GM12878 (cell line): Measurements from ENCODE around the gene RMND5A. TPM values are rescaled to one million over a fixed set of nuclear protein-coding genes. Genes with fewer than 3 reads are reported as not detected.

Source experiments
- DPF2 ChIP-seq: fragments of 450-650 bp; IDR thresholded peaks from 2 replicates; pipeline ENCODE4 v1.6.1; 2017; ENCODE audit warnings: mild to moderate bottlenecking
- EED ChIP-seq: sonication (generic); IDR thresholded peaks from 2 replicates; pipeline ENCODE4 v1.6.1; 2016; ENCODE audit warnings: antibody characterized with exemption, low read depth
- IKZF1 ChIP-seq: fragments of 450-650 bp; conservative IDR thresholded peaks from 2 replicates; pipeline ENCODE4 v1.6.1; 2017; ENCODE audit warnings: antibody characterized with exemption, mild to moderate bottlenecking
- MEF2B ChIP-seq: fragments of 450-650 bp; IDR thresholded peaks from 2 replicates; pipeline ENCODE4 v1.6.1; 2018; ENCODE audit warnings: mild to moderate bottlenecking, moderate library complexity; ENCODE audit not compliant: partially characterized antibody, poor library complexity, severe bottlenecking
- MTA2 ChIP-seq: fragments of 450-650 bp; IDR thresholded peaks from 2 replicates; pipeline ENCODE4 v1.6.1; 2016; ENCODE audit warnings: low read depth, mild to moderate bottlenecking, moderate library complexity
- NBN ChIP-seq: fragments of 450-650 bp; IDR thresholded peaks from 2 replicates; pipeline ENCODE4 v1.6.1; 2016
- NFYA ChIP-seq: IDR thresholded peaks from 2 replicates; pipeline ENCODE4 v1.6.1; 2011; ENCODE audit warnings: low read depth, mild to moderate bottlenecking, low read length, improper control_type of control experiment, borderline replicate concordance
- NR2C2 ChIP-seq: IDR thresholded peaks from 2 replicates; pipeline ENCODE4 v1.6.1; 2011; ENCODE audit warnings: borderline replicate concordance, low read depth; ENCODE audit not compliant: control insufficient read depth, insufficient read length
- SPI1 ChIP-seq: IDR thresholded peaks from 2 replicates; pipeline ENCODE4 v1.6.1; 2011; ENCODE audit warnings: low read depth, mild to moderate bottlenecking, low read length, moderate library complexity, borderline replicate concordance; ENCODE audit not compliant: insufficient read depth
- SRF ChIP-seq, 2 experiments: IDR thresholded peaks; 2 replicates each; pipeline ENCODE4 v1.6.1; 2011; ENCODE audit warnings: low read depth in 2 of 2, low read length in 2 of 2, mild to moderate bottlenecking in 1 of 2, moderate library complexity in 1 of 2
- TCF12 ChIP-seq: IDR thresholded peaks from 2 replicates; pipeline ENCODE4 v1.6.1; 2011; ENCODE audit warnings: low read depth, mild to moderate bottlenecking, low read length
- YBX1 ChIP-seq: fragments of 450-650 bp; IDR thresholded peaks from 2 replicates; pipeline ENCODE4 v1.6.1; 2016; ENCODE audit warnings: antibody characterized with exemption
- YY1 ChIP-seq: IDR thresholded peaks from 2 replicates; pipeline ENCODE4 v1.6.1; 2011; ENCODE audit warnings: low read depth, mild to moderate bottlenecking, low read length
- ZNF24 ChIP-seq: fragments of 450-650 bp; IDR thresholded peaks from 2 replicates; pipeline ENCODE4 v1.6.1; 2017; ENCODE audit warnings: antibody characterized with exemption, mild to moderate bottlenecking
- polyA plus RNA-seq, 11 experiments: library from polyadenylated mRNA; depleted of rRNA in 4 of 11; unstranded in 6 of 11; stranded (reverse) in 5 of 11; fragments of >200 nt; fragmentation: Nextera tagmentation in 4 of 11; fragmentation: Illumina TruSeq in 1 of 11; extraction: Ambion mirVana in 4 of 11; extraction: Trizol in 1 of 11; gene quantifications; 1 replicate in 1 of 11; 2 replicates in 10 of 11; pipeline versions ENCODE4 v1.2.1 to v1.2.3, GENCODE V29; 2011 to 2016; ENCODE audit warnings: inconsistent platforms in 2 of 11, missing spikeins in 2 of 11, low read depth in 1 of 11
- total RNA-seq, 4 experiments: library from RNA; depleted of rRNA in 3 of 4; stranded (reverse); fragments of >200 nt in 3 of 4; fragmentation: Illumina TruSeq in 1 of 4; extraction: Trizol in 1 of 4; gene quantifications; 2 replicates each; pipeline versions ENCODE4 v1.2.1 to v1.2.3, GENCODE V29; 2013 to 2021
- TF ChIP-seq, protein P1 (sequence below): fragments of 450-650 bp; IDR thresholded peaks from 2 replicates; pipeline ENCODE4 v1.6.1; 2016; ENCODE audit warnings: mild to moderate bottlenecking
- TF ChIP-seq, protein P2 (sequence below): fragments of 450-650 bp; IDR thresholded peaks from 2 replicates; pipeline ENCODE4 v1.6.1; 2014; ENCODE audit warnings: mild to moderate bottlenecking
- TF ChIP-seq, protein P3 (sequence below): fragments of 450-650 bp; IDR thresholded peaks from 2 replicates; pipeline ENCODE4 v1.6.1; 2018; ENCODE audit warnings: borderline replicate concordance, mild to moderate bottlenecking; ENCODE audit not compliant: partially characterized antibody
- TF ChIP-seq, protein P4 (sequence below): fragments of 450-650 bp; IDR thresholded peaks from 2 replicates; pipeline ENCODE4 v1.6.1; 2017; ENCODE audit warnings: mild to moderate bottlenecking, low read depth, inconsistent platforms; ENCODE audit not compliant: poor library complexity, severe bottlenecking
- TF ChIP-seq, protein P5 (sequence below): fragments of 450-650 bp; IDR thresholded peaks from 2 replicates; pipeline ENCODE4 v1.6.1; 2017; ENCODE audit warnings: mild to moderate bottlenecking, moderate library complexity

Gene RMND5A
- total and polyA plus RNA-seq, 10 of the 15 experiments (the other 5 are each of a cell fraction or from before 2014, with no cell fraction given): 8.3 to 33.6 (median 23.2) TPM

DNA sequence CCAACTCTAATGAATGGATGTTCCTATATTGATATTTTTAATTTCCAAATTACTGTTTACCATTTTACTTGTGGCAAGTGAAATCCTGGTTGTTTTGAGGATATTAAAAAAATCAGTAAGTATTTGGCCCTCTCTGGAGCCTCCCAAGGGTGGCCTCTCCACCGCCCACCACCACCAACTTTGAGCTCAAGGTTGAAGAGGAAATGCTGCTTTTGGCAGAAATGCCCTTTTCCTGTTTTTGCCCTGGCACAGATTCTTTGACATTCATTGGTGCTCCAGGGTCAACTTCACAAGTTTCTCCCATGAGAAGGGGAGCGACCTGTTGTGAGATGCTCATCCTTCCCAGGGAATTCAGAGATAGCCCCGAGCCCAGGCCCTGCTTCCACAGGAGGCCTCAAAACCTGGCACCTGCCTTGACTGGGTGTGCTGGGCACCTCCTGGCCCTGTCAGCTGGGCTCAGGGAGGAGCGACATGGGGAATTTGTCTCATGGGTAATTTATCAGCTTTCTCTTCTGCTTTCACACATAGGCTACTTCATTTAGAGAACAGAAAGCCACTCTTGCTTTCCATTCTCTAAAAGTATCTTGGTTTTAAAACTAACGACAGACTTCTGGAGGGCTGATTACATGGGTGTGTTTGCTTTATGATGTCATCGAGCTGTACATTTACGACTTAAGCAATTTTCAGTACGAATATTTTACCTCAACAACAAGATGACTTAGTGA, 63.7 kb downstream of the RMND5A start (continued):
- TF ChIP-seq, protein P1, sequence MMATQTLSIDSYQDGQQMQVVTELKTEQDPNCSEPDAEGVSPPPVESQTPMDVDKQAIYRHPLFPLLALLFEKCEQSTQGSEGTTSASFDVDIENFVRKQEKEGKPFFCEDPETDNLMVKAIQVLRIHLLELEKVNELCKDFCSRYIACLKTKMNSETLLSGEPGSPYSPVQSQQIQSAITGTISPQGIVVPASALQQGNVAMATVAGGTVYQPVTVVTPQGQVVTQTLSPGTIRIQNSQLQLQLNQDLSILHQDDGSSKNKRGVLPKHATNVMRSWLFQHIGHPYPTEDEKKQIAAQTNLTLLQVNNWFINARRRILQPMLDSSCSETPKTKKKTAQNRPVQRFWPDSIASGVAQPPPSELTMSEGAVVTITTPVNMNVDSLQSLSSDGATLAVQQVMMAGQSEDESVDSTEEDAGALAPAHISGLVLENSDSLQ: peak; percentile 77; the same call in 1 of the 2 replicates
- TF ChIP-seq MTA2 (peak; percentile 83), SRF (IDR thresholded peaks at IDR 0.05; ENCODE audit: low read depth in 2 of 2, low read length in 2 of 2) (no peak), ZNF24 (0 out of 2 replicates have a peak, but pooled peaks have one; percentile 21), TCF12 (0 out of 2 replicates have a peak, but pooled peaks have one; percentile 38), EED (no peak), SPI1 (peak; percentile 67; the same call in 1 of the 2 replicates), NBN (peak; percentile 71), NR2C2 (no peak), DPF2 (peak; percentile 61; the same call in 1 of the 2 replicates), YBX1 (no peak), MEF2B (peak; percentile 57), IKZF1 (peak; percentile 51; the same call in 1 of the 2 replicates), NFYA (no peak), YY1 (no peak)
- TF ChIP-seq, protein P2, sequence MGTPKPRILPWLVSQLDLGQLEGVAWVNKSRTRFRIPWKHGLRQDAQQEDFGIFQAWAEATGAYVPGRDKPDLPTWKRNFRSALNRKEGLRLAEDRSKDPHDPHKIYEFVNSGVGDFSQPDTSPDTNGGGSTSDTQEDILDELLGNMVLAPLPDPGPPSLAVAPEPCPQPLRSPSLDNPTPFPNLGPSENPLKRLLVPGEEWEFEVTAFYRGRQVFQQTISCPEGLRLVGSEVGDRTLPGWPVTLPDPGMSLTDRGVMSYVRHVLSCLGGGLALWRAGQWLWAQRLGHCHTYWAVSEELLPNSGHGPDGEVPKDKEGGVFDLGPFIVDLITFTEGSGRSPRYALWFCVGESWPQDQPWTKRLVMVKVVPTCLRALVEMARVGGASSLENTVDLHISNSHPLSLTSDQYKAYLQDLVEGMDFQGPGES: no peak
- TF ChIP-seq, protein P3, sequence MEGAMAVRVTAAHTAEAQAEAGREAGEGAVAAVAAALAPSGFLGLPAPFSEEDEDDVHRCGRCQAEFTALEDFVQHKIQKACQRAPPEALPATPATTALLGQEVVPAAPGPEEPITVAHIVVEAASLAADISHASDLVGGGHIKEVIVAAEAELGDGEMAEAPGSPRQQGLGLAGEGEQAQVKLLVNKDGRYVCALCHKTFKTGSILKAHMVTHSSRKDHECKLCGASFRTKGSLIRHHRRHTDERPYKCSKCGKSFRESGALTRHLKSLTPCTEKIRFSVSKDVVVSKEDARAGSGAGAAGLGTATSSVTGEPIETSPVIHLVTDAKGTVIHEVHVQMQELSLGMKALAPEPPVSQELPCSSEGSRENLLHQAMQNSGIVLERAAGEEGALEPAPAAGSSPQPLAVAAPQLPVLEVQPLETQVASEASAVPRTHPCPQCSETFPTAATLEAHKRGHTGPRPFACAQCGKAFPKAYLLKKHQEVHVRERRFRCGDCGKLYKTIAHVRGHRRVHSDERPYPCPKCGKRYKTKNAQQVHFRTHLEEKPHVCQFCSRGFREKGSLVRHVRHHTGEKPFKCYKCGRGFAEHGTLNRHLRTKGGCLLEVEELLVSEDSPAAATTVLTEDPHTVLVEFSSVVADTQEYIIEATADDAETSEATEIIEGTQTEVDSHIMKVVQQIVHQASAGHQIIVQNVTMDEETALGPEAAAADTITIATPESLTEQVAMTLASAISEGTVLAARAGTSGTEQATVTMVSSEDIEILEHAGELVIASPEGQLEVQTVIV: no peak
- TF ChIP-seq, protein P4, sequence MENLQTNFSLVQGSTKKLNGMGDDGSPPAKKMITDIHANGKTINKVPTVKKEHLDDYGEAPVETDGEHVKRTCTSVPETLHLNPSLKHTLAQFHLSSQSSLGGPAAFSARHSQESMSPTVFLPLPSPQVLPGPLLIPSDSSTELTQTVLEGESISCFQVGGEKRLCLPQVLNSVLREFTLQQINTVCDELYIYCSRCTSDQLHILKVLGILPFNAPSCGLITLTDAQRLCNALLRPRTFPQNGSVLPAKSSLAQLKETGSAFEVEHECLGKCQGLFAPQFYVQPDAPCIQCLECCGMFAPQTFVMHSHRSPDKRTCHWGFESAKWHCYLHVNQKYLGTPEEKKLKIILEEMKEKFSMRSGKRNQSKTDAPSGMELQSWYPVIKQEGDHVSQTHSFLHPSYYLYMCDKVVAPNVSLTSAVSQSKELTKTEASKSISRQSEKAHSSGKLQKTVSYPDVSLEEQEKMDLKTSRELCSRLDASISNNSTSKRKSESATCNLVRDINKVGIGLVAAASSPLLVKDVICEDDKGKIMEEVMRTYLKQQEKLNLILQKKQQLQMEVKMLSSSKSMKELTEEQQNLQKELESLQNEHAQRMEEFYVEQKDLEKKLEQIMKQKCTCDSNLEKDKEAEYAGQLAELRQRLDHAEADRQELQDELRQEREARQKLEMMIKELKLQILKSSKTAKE: no peak
- TF ChIP-seq, protein P5, sequence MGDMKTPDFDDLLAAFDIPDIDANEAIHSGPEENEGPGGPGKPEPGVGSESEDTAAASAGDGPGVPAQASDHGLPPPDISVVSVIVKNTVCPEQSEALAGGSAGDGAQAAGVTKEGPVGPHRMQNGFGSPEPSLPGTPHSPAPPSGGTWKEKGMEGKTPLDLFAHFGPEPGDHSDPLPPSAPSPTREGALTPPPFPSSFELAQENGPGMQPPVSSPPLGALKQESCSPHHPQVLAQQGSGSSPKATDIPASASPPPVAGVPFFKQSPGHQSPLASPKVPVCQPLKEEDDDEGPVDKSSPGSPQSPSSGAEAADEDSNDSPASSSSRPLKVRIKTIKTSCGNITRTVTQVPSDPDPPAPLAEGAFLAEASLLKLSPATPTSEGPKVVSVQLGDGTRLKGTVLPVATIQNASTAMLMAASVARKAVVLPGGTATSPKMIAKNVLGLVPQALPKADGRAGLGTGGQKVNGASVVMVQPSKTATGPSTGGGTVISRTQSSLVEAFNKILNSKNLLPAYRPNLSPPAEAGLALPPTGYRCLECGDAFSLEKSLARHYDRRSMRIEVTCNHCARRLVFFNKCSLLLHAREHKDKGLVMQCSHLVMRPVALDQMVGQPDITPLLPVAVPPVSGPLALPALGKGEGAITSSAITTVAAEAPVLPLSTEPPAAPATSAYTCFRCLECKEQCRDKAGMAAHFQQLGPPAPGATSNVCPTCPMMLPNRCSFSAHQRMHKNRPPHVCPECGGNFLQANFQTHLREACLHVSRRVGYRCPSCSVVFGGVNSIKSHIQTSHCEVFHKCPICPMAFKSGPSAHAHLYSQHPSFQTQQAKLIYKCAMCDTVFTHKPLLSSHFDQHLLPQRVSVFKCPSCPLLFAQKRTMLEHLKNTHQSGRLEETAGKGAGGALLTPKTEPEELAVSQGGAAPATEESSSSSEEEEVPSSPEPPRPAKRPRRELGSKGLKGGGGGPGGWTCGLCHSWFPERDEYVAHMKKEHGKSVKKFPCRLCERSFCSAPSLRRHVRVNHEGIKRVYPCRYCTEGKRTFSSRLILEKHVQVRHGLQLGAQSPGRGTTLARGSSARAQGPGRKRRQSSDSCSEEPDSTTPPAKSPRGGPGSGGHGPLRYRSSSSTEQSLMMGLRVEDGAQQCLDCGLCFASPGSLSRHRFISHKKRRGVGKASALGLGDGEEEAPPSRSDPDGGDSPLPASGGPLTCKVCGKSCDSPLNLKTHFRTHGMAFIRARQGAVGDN: peak; percentile 77; the same call in 1 of the 2 replicates
